Activated T-cell treated with anti-CD3 and anti-CD28 coated beads, Interleukin-2, amount 50 U/mL, for 72 hours (primary cell): Measurements from ENCODE around the gene CBLB. TPM values are rescaled to one million over a fixed set of nuclear protein-coding genes. Genes with fewer than 3 reads are reported as not detected.

Experiments used
- ATAC-seq, 2 donors: fragments of 150-1000 bp; cut with Tn5 transposase; replicated peaks in 1 of 2; 2 replicates each; pipeline ENCODE4 v1.10.0; 2021; ENCODE audit warnings: moderate library complexity in 2 of 2, mild to moderate bottlenecking in 1 of 2
- DNase-seq, 2 donors: peaks; one replicate each; pipeline ENCODE4 v3.0.0; 2021 to 2022; ENCODE audit warnings: mixed read lengths in 1 of 2
- H3K27ac Mint-ChIP-seq: one replicate; pipeline ENCODE4 v1.8.0; 2022; ENCODE audit warnings: mild to moderate bottlenecking, moderate library complexity, mixed read lengths
- H3K27me3 Mint-ChIP-seq: one replicate; pipeline ENCODE4 v1.8.0; 2022; ENCODE audit warnings: low read depth, mixed read lengths
- H3K36me3 Mint-ChIP-seq, 2 donors: one replicate each; pipeline ENCODE4 v1.8.0; 2022; ENCODE audit warnings: mixed read lengths in 2 of 2, mild to moderate bottlenecking in 1 of 2; ENCODE audit not compliant: insufficient read depth in 2 of 2
- H3K4me1 Mint-ChIP-seq: one replicate; pipeline ENCODE4 v1.8.0; 2022; ENCODE audit warnings: low read depth, mixed read lengths
- H3K4me3 Mint-ChIP-seq, 2 donors: one replicate each; pipeline ENCODE4 v1.8.0; 2022; ENCODE audit warnings: mild to moderate bottlenecking in 2 of 2, mixed read lengths in 2 of 2, moderate library complexity in 2 of 2
- H3K9me3 Mint-ChIP-seq, 2 donors: one replicate each; pipeline ENCODE4 v1.8.0; 2022; ENCODE audit warnings: mixed read lengths in 2 of 2
- total RNA-seq, 2 donors: library from RNA; stranded (reverse); gene quantifications; one replicate each; pipeline ENCODE4 v1.2.3, GENCODE V29; 2022

CBLB gene
- total RNA-seq, 2 donors from 2014 or later = 159 to 191 TPM

DNA sequence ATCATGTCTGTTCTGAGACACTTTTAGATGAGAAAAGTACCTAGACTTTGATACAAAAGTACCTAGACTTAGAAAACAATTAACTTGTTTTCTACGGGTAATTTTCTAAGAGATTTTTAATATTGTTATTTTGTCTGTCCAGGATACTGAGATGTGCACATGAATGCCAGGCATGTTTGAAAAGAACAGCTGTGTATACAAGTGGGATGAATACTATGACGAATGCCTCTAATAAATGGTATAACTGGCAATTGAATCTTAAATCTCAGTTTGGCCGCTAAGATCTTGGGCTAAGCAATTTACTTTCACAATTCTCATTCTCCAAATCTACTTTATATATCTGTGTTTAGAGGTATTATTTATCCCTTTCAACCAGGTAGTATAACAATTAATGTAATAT lies 207.4 kb downstream of the CBLB start:
- Mint-ChIP-seq H3K36me3 (peaks cover 11 to 40% of the 10 kb centered on the region in 2 donors), H3K4me1 (no peaks in the 10 kb centered on the region), H3K4me3 (no peak overlapping the region), H3K9me3 (no peaks in the 10 kb centered on the region), H3K27me3 (no peaks in the 10 kb centered on the region), H3K27ac (no peak overlapping the region)
- ATAC-seq (no peak), DNase-seq (no peak)

DNA sequence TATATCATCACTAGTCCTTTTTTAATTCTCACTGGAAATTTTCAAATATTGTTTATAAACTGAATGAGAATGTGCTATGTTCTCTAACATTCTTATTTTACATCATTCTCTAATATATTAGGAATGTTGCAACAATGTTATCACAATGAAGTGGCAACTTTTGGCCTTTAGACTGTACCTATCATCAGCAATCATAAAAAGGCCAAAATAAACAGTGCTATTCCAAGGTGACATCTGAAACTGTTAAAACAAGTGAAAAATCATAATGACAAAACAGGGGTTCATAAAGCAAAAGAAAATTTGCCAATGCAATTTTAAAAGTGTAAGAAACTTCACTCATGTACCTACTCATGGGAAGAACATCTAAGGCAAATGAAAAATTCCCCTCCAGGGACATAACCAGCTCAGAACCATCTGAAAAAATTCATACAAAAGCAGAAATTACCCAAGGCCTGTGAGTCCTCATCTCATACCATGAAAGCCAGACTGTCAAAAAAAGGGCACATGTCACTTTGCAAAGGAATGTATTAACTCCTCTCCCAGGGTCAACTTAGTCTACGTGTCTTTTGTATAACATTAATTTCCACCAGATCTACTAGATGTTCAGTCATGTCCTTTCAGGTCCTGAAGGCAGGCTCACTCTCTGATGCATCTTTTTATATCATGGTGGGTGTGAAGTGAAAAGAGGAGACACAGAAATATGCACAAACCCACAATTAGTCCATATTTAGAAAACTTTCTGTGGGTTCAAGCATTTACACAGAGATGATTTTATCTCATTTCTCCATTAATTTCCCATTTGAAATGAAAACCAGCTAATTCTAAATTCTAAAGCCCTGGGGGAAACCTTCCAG lies 211.9 kb downstream of the CBLB start:
- no peak for ATAC-seq
- Mint-ChIP-seq H3K27me3 (no peaks in the 10 kb centered on the region), H3K4me1 (no peaks in the 10 kb centered on the region), H3K36me3 (peaks cover 10 to 25% of the 10 kb centered on the region in 2 donors), H3K27ac (no peak overlapping the region), H3K9me3 (no peaks in the 10 kb centered on the region), H3K4me3 (no peak overlapping the region)
- DNase-seq = no peak

DNA sequence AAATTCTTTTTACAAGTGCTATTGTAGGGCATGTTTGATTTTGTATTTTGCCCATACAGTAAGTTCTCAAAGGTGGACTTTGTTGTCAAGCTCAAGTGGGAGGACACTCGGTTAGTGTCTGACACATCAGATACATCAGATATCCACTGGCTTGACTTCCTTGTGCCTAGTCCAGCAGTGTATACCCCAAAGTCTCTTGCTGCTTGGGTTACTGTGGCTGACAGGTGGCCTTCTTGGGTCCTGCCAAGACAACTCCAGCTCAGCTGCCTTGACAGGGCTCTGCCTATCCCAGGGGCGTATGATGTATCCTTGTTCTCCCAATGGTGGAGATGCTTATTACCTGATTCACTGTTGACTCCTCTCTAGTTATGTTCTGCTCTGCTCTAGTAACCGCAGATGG lies 214.9 kb downstream of the CBLB start:
- no peak overlapping the region for H3K27ac Mint-ChIP-seq
- no peaks in the 10 kb centered on the region for H3K27me3 Mint-ChIP-seq
- no peak for ATAC-seq
- no peak for DNase-seq
- no peaks in the 10 kb centered on the region for H3K4me1 Mint-ChIP-seq
- no peaks in the 10 kb centered on the region for H3K9me3 Mint-ChIP-seq
- H3K4me3 Mint-ChIP-seq = no peak overlapping the region
- peaks cover 8 to 12% of the 10 kb centered on the region in 2 donors for H3K36me3 Mint-ChIP-seq

DNA sequence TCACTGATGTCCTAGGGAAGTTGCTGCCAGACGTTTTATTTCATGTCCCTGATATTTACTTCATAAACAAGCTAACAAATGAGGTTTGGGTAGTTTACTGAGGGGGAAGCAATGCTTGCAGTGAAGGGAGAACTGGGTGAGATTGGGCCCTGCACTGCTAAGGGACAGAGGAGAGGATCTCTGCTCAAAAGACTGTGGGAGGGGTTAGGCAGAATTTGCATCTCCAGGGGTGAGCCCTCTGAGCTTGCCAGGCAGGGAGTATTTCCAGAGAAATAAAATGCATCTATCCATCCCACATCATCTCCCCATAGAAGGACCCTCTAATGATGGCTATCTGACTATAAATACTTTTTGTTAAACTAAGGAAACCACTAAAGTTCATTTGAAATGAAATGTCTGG lies 215.6 kb downstream of the CBLB start:
- no peaks in the 10 kb centered on the region for H3K4me1 Mint-ChIP-seq
- no peak for ATAC-seq
- H3K27ac Mint-ChIP-seq = no peak overlapping the region

DNA sequence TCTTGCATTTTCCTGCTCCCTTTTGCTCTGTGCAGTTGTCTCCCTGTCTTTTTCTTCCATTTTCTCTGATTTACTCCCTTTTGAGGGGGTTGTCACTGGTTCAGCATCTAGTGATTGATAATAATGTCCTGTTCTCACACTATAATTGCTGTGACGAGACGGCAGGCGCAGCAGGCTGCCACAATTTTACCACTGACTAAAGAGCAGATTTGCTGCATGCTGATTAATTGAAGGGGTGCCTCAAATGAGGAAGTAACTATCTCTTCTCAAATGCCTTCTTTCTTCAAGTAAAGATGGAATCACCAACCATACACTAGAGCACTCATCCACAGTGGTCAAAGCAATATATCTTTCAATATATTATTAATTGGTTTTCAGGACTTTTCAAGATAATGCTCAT lies 219.3 kb downstream of the CBLB start:
- Mint-ChIP-seq H3K27me3 (no peaks in the 10 kb centered on the region), H3K9me3 (no peaks in the 10 kb centered on the region), H3K36me3 (no peaks in the 10 kb centered on the region), H3K4me1 (no peaks in the 10 kb centered on the region), H3K4me3 (no peak overlapping the region), H3K27ac (peak overlapping the region; percentile 19)
- ATAC-seq = no peak
- DNase-seq = no peak

More for the DNA sequence above, 215.6 kb downstream of the CBLB start:
- Mint-ChIP-seq H3K27me3 (no peaks in the 10 kb centered on the region), H3K4me3 (no peak overlapping the region), H3K9me3 (no peaks in the 10 kb centered on the region), H3K36me3 (peaks cover 4 to 5% of the 10 kb centered on the region in 2 donors)
- no peak for DNase-seq

DNA sequence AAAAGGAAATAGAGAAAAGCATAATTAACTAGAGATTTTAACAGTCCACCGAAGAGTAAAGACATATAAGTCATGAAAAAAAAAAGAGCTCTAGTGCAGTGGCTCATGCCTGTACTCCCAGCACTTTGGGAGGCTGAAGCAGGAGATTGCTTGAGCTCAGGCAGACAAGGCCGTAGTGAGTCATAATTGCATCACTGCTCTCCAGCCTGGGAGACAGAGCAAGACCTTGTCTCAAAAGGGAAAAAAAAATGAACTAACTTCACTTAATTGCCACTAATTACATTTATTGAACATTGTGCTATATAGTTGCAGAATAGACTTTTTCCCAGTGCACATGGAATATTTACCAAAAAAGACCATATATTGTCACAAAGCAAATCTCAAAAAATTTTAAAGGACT lies 221.8 kb downstream of the CBLB start:
- ATAC-seq (peak; percentile 39 to 55), DNase-seq (peak in 1 of 2 donors; percentile 7)
- Mint-ChIP-seq H3K4me3 (no peak overlapping the region), H3K36me3 (no peaks in the 10 kb centered on the region), H3K9me3 (peaks cover 0 to 3% of the 10 kb centered on the region in 2 donors), H3K27me3 (peaks cover 6% of the 10 kb centered on the region), H3K27ac (no peak overlapping the region), H3K4me1 (no peaks in the 10 kb centered on the region)

DNA sequence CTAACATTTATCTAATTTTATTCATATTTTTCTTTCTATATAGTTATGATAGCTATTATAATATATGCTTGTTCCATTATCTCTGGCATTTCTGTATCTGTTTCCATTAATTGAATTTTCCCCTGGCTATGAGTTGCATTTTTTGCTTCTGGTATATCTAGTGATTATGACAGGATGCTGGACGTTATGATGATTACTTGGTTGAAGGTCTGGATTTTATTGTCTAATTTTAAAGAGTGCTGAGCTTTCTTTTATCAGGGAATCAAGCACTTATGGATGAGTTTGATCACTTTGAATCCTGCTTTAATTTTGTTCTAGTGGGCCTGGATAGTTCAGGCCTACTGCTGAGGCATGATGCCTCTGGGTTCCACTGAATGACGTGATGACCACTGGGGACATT lies 229.7 kb downstream of the CBLB start:
- H3K4me3 Mint-ChIP-seq = no peak overlapping the region

DNA sequence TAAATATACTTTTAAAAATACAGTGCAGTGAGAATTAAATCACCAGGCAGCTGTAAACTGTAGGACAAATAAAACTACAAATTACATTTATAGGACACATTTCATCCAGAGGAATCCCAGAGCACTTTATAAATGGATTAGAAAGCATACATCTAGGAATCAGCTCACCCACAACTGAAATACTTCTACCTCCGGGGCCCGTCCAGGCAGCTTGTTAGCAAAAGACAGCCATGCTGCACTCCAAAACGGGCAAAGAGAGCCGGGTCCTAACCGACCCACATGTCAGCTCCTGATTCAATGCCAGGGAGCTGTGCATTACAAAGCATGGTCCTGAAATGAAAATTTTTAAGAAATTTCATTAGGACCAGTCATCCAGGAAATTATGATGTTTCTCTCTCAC lies 234.1 kb downstream of the CBLB start:
- no peak for DNase-seq
- H3K27me3 Mint-ChIP-seq = peaks cover 8% of the 10 kb centered on the region
- H3K9me3 Mint-ChIP-seq = no peaks in the 10 kb centered on the region
- H3K27ac Mint-ChIP-seq = no peak overlapping the region
- no peak for ATAC-seq
- H3K4me3 Mint-ChIP-seq = no peak overlapping the region
- no peaks in the 10 kb centered on the region for H3K36me3 Mint-ChIP-seq
- H3K4me1 Mint-ChIP-seq = no peaks in the 10 kb centered on the region

More for the DNA sequence above, 229.7 kb downstream of the CBLB start:
- ATAC-seq (no peak), DNase-seq (no peak)
- Mint-ChIP-seq H3K9me3 (peaks cover 0 to 4% of the 10 kb centered on the region in 2 donors), H3K4me1 (no peaks in the 10 kb centered on the region), H3K36me3 (no peaks in the 10 kb centered on the region), H3K27ac (no peak overlapping the region), H3K27me3 (peaks cover 6% of the 10 kb centered on the region)

DNA sequence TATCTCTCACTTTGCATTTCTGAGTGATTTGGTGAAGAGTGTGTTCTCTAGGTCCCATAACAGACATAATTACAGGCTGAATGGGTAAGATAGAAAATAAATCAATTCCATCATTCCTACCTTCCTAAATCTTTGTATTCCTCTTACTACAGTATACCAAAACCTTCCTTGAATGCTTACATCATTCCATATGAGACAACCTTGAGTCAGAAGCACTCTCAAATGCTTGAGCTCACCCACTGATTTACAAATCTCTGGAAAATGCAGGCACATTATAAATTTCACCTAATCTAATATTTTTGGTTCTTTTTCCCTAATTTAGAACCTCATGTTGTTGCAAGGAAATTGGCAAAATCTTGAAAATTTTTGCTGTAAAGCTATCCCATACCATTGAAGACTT lies 239.1 kb downstream of the CBLB start:
- no peak for DNase-seq
- Mint-ChIP-seq H3K9me3 (no peaks in the 10 kb centered on the region), H3K4me3 (no peak overlapping the region), H3K36me3 (no peaks in the 10 kb centered on the region), H3K27ac (no peak overlapping the region), H3K27me3 (peaks cover 8% of the 10 kb centered on the region), H3K4me1 (no peaks in the 10 kb centered on the region)
- ATAC-seq = no peak

DNA sequence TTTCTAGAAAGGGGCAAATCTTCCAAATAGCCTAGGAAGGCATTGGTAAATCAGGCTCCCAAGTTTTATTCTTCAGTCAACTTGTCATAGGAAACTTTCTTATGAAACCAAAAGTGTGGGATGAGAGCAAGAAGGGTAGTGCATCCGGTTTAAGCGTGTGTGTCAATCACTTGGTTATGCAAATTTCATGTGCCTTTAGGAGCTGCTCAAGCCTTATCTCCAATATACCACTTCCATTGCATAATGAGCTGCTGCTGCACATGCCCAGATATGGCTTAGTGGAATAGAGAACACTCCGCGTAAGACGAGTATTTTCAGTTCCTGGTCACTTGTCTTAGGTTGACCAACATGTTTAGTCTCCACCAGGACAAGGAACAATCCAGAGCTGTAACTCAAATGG lies 242.1 kb downstream of the CBLB start:
- Mint-ChIP-seq H3K4me3 (no peak overlapping the region), H3K36me3 (no peaks in the 10 kb centered on the region), H3K4me1 (no peaks in the 10 kb centered on the region), H3K27me3 (peaks cover 8% of the 10 kb centered on the region), H3K9me3 (no peaks in the 10 kb centered on the region), H3K27ac (no peak overlapping the region)
- no peak for DNase-seq
- no peak for ATAC-seq

DNA sequence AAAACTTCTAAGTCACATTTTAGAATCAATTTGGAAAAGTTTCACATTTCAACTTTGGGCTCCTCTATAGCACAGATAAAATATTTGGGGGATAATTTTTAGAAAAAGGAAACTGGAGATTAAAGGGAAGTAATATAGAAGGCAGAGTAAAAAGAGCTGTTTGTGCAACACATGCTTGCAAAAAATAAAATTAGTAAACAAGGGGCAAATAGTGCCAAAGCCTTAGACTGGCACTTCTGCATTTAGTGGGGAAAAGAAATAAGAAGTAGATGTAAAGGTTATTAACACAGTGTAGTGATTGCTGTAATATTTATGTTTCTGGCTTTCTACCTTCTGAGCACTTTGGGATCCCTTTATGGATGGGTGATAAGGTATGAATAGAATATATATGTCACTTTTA lies 246.6 kb downstream of the CBLB start:
- H3K27me3 Mint-ChIP-seq = no peaks in the 10 kb centered on the region
- no peaks in the 10 kb centered on the region for H3K4me1 Mint-ChIP-seq
- H3K9me3 Mint-ChIP-seq = no peaks in the 10 kb centered on the region
- no peak overlapping the region for H3K4me3 Mint-ChIP-seq
- DNase-seq (no peak), ATAC-seq (no peak)
- no peak overlapping the region for H3K27ac Mint-ChIP-seq
- H3K36me3 Mint-ChIP-seq = no peaks in the 10 kb centered on the region

DNA sequence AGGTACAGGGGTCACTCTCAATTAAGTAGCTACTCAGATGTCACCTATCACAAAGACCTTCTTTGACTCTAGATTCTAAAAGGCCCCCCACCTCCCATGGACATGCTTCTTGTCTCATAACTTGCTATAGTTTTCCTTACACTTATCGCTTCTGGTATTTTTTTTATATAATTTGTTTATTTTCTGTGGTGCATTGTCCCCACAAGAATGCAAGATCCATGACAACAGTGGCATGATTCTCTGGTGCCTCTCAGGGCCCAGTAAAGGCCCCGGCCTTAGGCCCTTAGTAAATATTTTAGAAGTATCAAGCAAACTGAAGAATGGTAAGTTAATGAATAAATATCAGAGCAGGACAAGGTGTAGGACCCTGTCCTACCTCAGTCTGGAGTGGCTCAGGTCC lies 248.6 kb downstream of the CBLB start:
- no peaks in the 10 kb centered on the region for H3K4me1 Mint-ChIP-seq
- H3K36me3 Mint-ChIP-seq = no peaks in the 10 kb centered on the region
- no peak overlapping the region for H3K27ac Mint-ChIP-seq
- DNase-seq (no peak), ATAC-seq (no peak)
- no peaks in the 10 kb centered on the region for H3K27me3 Mint-ChIP-seq
- H3K9me3 Mint-ChIP-seq = no peaks in the 10 kb centered on the region
- no peak overlapping the region for H3K4me3 Mint-ChIP-seq

DNA sequence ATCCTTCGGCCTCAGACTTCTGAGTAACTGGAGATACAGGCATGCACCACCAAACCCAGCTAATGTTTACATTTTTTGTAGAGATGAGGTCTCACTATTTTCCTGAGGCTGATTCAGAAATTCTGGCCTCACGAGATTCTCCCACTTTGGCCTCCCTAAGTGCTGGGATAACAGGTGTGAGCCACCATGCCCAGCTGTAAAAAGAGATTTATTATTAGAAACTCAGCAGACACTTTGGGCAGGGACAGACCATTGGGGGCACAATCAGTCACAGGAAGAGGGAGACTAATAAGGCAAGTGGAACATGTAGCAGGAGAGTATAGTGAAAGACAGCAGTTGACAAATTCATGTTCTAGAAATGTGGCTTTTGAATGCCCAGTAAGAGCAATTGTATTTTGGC lies 249.2 kb downstream of the CBLB start:
- H3K4me1 Mint-ChIP-seq = no peaks in the 10 kb centered on the region

DNA sequence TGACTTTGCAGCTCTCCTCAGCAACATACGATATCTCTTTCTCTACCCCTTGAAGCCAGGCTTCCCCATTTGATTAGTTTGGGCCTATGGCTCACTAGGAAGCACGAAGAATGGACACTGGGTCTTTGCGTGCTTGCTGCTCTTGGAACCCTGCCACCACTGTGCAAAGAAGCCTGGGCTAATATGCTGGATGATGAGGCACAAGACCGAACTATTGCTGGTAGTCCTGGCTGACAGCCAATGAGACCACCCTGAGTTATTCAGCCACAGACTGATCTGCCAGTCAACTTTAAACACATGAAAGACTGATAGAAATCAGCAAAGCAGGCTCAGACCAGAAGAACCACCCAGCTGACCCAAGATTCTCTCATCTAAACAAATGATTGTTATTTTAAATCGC lies 250.3 kb downstream of the CBLB start:
- ATAC-seq (no peak), DNase-seq (no peak)
- Mint-ChIP-seq H3K9me3 (no peaks in the 10 kb centered on the region), H3K27me3 (no peaks in the 10 kb centered on the region), H3K36me3 (no peaks in the 10 kb centered on the region), H3K4me1 (no peaks in the 10 kb centered on the region), H3K4me3 (no peak overlapping the region), H3K27ac (no peak overlapping the region)

More for the DNA sequence above, 249.2 kb downstream of the CBLB start:
- no peak overlapping the region for H3K27ac Mint-ChIP-seq
- H3K27me3 Mint-ChIP-seq = no peaks in the 10 kb centered on the region
- ATAC-seq (no peak), DNase-seq (no peak)
- H3K9me3 Mint-ChIP-seq = no peaks in the 10 kb centered on the region
- H3K4me3 Mint-ChIP-seq = no peak overlapping the region
- H3K36me3 Mint-ChIP-seq = no peaks in the 10 kb centered on the region
